WTC11 (cell line): ENCODE data around the gene COL4A6. TPM values are rescaled to one million over a fixed set of nuclear protein-coding genes. Genes with fewer than 3 reads are reported as not detected.

ENCODE experiments used
- ATAC-seq: fragments of 200-7000 bp; cut with Tn5 transposase; 2 replicates; pipeline ENCODE4 v1.10.0; 2021; ENCODE audit warnings: mild to moderate bottlenecking, moderate library complexity
- CTCF ChIA-PET: fragments of 300-600 bp; sonication (Branson Sonifier 250); formaldehyde crosslinking; loops from one replicate; lab custom pipeline; 2021; ENCODE audit warnings: antibody characterized with exemption; lab: Charles Lee
- POLR2A ChIA-PET: fragments of 350-600 bp; sonication (Branson Sonifier 250); formaldehyde crosslinking; loops from one replicate; lab custom pipeline; 2021; ENCODE audit warnings: antibody characterized with exemption; lab: Charles Lee
- DNase-seq: peaks from one replicate; pipeline ENCODE4 v3.0.0; 2021; ENCODE audit warnings: low spot score
- H3K27ac Mint-ChIP-seq: 2 replicates; pipeline ENCODE4 v1.8.0; 2021; ENCODE audit warnings: mixed read lengths
- H3K27me3 Mint-ChIP-seq: 2 replicates; pipeline ENCODE4 v1.8.0; 2021; ENCODE audit warnings: low read depth, mild to moderate bottlenecking, moderate library complexity, mixed read lengths
- H3K36me3 Mint-ChIP-seq: 2 replicates; pipeline ENCODE4 v1.8.0; 2021; ENCODE audit warnings: mixed read lengths
- H3K4me1 Mint-ChIP-seq: 2 replicates; pipeline ENCODE4 v1.8.0; 2022; ENCODE audit warnings: mixed read lengths
- H3K4me3 Mint-ChIP-seq: 2 replicates; pipeline ENCODE4 v1.8.0; 2021; ENCODE audit warnings: mild to moderate bottlenecking, moderate library complexity, mixed read lengths
- H3K9me3 Mint-ChIP-seq: 2 replicates; pipeline ENCODE4 v1.8.0; 2021; ENCODE audit warnings: mixed read lengths
- CREM ChIP-seq: sonication (generic); formaldehyde crosslinking; IDR thresholded peaks from 2 replicates; pipeline ENCODE4 v1.8.1; 2022; ENCODE audit warnings: mild to moderate bottlenecking, missing genetic modification reagents, moderate library complexity
- EMX1 ChIP-seq: fragments of 250-450 bp; sonication (Bioruptor Pico); IDR thresholded peaks from 2 replicates; pipeline ENCODE4 v1.8.0; 2021; ENCODE audit warnings: mild to moderate bottlenecking
- ESRRA ChIP-seq: sonication (generic); formaldehyde crosslinking; IDR thresholded peaks from 2 replicates; pipeline ENCODE4 v1.8.1; 2022; ENCODE audit warnings: mild to moderate bottlenecking, missing genetic modification reagents, borderline replicate concordance
- FOXK1 ChIP-seq: sonication (generic); formaldehyde crosslinking; IDR thresholded peaks from 2 replicates; pipeline ENCODE4 v1.8.0; 2022; ENCODE audit warnings: mild to moderate bottlenecking, moderate library complexity, missing genetic modification reagents
- FOXP1 ChIP-seq: sonication (generic); formaldehyde crosslinking; IDR thresholded peaks from 2 replicates; pipeline ENCODE4 v1.8.0; 2022; ENCODE audit warnings: missing genetic modification reagents, mild to moderate bottlenecking, moderate library complexity, borderline replicate concordance
- FOXP4 ChIP-seq: sonication (generic); formaldehyde crosslinking; IDR thresholded peaks from 2 replicates; pipeline ENCODE4 v1.8.0; 2022; ENCODE audit warnings: mild to moderate bottlenecking, missing genetic modification reagents
- GRHL2 ChIP-seq: fragments of 250-450 bp; sonication (Bioruptor Pico); IDR thresholded peaks from 2 replicates; pipeline ENCODE4 v1.8.0; 2022; ENCODE audit warnings: mild to moderate bottlenecking, moderate library complexity; ENCODE audit not compliant: insufficient replicate concordance, severe bottlenecking
- JUN ChIP-seq: sonication (generic); formaldehyde crosslinking; IDR thresholded peaks from 2 replicates; pipeline ENCODE4 v1.8.0; 2023; ENCODE audit warnings: mild to moderate bottlenecking, missing genetic modification reagents
- MXD4 ChIP-seq: fragments of 250-450 bp; sonication (Bioruptor Pico); IDR thresholded peaks from 2 replicates; pipeline ENCODE4 v1.8.0; 2021; ENCODE audit warnings: mild to moderate bottlenecking, moderate library complexity, borderline replicate concordance
- NFATC4 ChIP-seq: fragments of 250-450 bp; sonication (Bioruptor Pico); IDR thresholded peaks from 2 replicates; pipeline ENCODE4 v1.9.0; 2021; ENCODE audit warnings: mild to moderate bottlenecking
- NR3C1 ChIP-seq: sonication (generic); formaldehyde crosslinking; conservative IDR thresholded peaks from 2 replicates; pipeline ENCODE4 v1.8.1; 2023; ENCODE audit warnings: low read depth, mild to moderate bottlenecking, missing genetic modification reagents
- SOX15 ChIP-seq: fragments of 250-450 bp; sonication (Bioruptor Pico); IDR thresholded peaks from 2 replicates; pipeline ENCODE4 v1.9.0; 2021; ENCODE audit warnings: mild to moderate bottlenecking
- TEAD4 ChIP-seq: sonication (generic); formaldehyde crosslinking; IDR thresholded peaks from 2 replicates; pipeline ENCODE4 v1.8.0; 2022; ENCODE audit warnings: mild to moderate bottlenecking, missing genetic modification reagents
- ZBTB21 ChIP-seq: sonication (generic); formaldehyde crosslinking; IDR thresholded peaks from 2 replicates; pipeline ENCODE4 v1.8.1; 2023; ENCODE audit warnings: mild to moderate bottlenecking, missing genetic modification reagents, borderline replicate concordance
- ZNF138 ChIP-seq: sonication (generic); formaldehyde crosslinking; conservative IDR thresholded peaks from 2 replicates; pipeline ENCODE4 v1.8.1; 2022; ENCODE audit warnings: mild to moderate bottlenecking, moderate library complexity, missing genetic modification reagents
- ZNF219 ChIP-seq: sonication (generic); formaldehyde crosslinking; IDR thresholded peaks from 2 replicates; pipeline ENCODE4 v1.8.0; 2023; ENCODE audit warnings: missing genetic modification reagents, mild to moderate bottlenecking, borderline replicate concordance
- ZNF263 ChIP-seq: sonication (generic); formaldehyde crosslinking; IDR thresholded peaks from 2 replicates; pipeline ENCODE4 v1.8.1; 2022; ENCODE audit warnings: low read depth, mild to moderate bottlenecking, moderate library complexity, missing genetic modification reagents
- ZNF317 ChIP-seq: sonication (generic); formaldehyde crosslinking; IDR thresholded peaks from 2 replicates; pipeline ENCODE4 v1.8.1; 2023; ENCODE audit warnings: low read depth, mild to moderate bottlenecking, moderate library complexity, missing genetic modification reagents, borderline replicate concordance
- ZNF671 ChIP-seq: fragments of 250-450 bp; sonication (Bioruptor Pico); IDR thresholded peaks from 2 replicates; pipeline ENCODE4 v1.8.0; 2021; ENCODE audit warnings: mild to moderate bottlenecking
- total RNA-seq: library from RNA; stranded (reverse); gene quantifications from 3 replicates; pipeline ENCODE4 v1.2.3, GENCODE V29; 2021
- TF ChIP-seq, protein P1 (sequence below): fragments of 250-450 bp; sonication (Bioruptor Pico); IDR thresholded peaks from 2 replicates; pipeline ENCODE4 v1.9.0; 2021; ENCODE audit warnings: mild to moderate bottlenecking
- TF ChIP-seq, protein P2 (sequence below): fragments of 250-450 bp; sonication (Bioruptor Pico); IDR thresholded peaks from 2 replicates; pipeline ENCODE4 v1.9.0; 2021; ENCODE audit warnings: mild to moderate bottlenecking, borderline replicate concordance

Gene COL4A6
- total RNA-seq, 1 experiment from 2014 or later = 15.2 TPM

DNA sequence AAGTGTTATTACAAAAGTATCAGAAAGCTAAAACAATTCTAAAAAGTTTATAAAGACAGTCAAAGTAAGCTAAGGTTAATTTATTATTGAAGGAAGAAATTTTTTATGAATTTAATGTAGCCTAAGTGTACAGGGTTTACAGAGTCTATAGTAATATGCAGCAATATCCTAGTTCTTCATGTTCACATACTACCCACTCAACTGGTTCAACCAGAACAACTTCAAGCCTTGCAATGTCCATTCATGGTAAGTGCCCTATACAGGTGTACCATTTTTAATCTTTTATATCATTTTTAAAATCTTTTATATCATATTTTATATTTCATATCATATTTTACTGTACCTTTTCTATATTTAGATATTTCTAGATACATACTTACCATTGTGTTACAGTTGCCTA lies 35.8 kb upstream of the COL4A6 start:
- Mint-ChIP-seq H3K9me3 (peaks cover 17% of the 10 kb centered on the region), H3K36me3 (peaks cover 15% of the 10 kb centered on the region), H3K27ac (no peak overlapping the region), H3K4me3 (no peak overlapping the region), H3K4me1 (peaks cover 7% of the 10 kb centered on the region), H3K27me3 (no peaks in the 10 kb centered on the region)
- ChIA-PET POLR2A (no interaction called here), CTCF (no interaction called here)
- no peak for TF ChIP-seq ESRRA (CRISPR knock-in tag)
- no peak for DNase-seq
- no peak for ATAC-seq

GRCh38 chrX:108468486-108468885 lies 30.3 kb upstream of the COL4A6 start:
- H3K27ac Mint-ChIP-seq = no peak overlapping the region
- no peaks in the 10 kb centered on the region for H3K27me3 Mint-ChIP-seq
- no peak for TF ChIP-seq ZNF138 (CRISPR knock-in tag)
- no peak for TF ChIP-seq TEAD4 (CRISPR knock-in tag)
- TF ChIP-seq ZNF671 = no peak
- no peak for TF ChIP-seq NR3C1
- TF ChIP-seq NFATC4 (CRISPR knock-in tag) = no peak
- no peak for TF ChIP-seq FOXP1 (CRISPR knock-in tag)
- TF ChIP-seq ZNF317 = no peak
- no peak for TF ChIP-seq FOXK1 (CRISPR knock-in tag)
- no peak for TF ChIP-seq SOX15
- TF ChIP-seq FOXP4 (CRISPR knock-in tag) = no peak
- TF ChIP-seq ZNF219 (CRISPR knock-in tag) = no peak
- TF ChIP-seq MXD4 = no peak
- no peak for TF ChIP-seq ZBTB21
- TF ChIP-seq GRHL2 (CRISPR knock-in tag) = no peak
- TF ChIP-seq EMX1 (CRISPR knock-in tag) = no peak
- TF ChIP-seq, protein P1, sequence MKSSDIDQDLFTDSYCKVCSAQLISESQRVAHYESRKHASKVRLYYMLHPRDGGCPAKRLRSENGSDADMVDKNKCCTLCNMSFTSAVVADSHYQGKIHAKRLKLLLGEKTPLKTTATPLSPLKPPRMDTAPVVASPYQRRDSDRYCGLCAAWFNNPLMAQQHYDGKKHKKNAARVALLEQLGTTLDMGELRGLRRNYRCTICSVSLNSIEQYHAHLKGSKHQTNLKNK (CRISPR knock-in tag) = no peak
- peaks cover 7% of the 10 kb centered on the region for H3K4me1 Mint-ChIP-seq
- ChIA-PET CTCF (no interaction called here), POLR2A (no interaction called here)
- ATAC-seq (no peak), DNase-seq (no peak)
- H3K4me3 Mint-ChIP-seq = no peak overlapping the region
- peaks cover 13% of the 10 kb centered on the region for H3K9me3 Mint-ChIP-seq
- H3K36me3 Mint-ChIP-seq = peaks cover 3% of the 10 kb centered on the region

GRCh38 chrX:108464604-108465003 lies 26.4 kb upstream of the COL4A6 start:
- TF ChIP-seq CREM (CRISPR knock-in tag) (no peak), JUN (CRISPR knock-in tag) (no peak), ZNF317 (no peak), FOXP4 (CRISPR knock-in tag) (no peak), ZNF263 (CRISPR knock-in tag) (no peak)
- TF ChIP-seq, protein P2, sequence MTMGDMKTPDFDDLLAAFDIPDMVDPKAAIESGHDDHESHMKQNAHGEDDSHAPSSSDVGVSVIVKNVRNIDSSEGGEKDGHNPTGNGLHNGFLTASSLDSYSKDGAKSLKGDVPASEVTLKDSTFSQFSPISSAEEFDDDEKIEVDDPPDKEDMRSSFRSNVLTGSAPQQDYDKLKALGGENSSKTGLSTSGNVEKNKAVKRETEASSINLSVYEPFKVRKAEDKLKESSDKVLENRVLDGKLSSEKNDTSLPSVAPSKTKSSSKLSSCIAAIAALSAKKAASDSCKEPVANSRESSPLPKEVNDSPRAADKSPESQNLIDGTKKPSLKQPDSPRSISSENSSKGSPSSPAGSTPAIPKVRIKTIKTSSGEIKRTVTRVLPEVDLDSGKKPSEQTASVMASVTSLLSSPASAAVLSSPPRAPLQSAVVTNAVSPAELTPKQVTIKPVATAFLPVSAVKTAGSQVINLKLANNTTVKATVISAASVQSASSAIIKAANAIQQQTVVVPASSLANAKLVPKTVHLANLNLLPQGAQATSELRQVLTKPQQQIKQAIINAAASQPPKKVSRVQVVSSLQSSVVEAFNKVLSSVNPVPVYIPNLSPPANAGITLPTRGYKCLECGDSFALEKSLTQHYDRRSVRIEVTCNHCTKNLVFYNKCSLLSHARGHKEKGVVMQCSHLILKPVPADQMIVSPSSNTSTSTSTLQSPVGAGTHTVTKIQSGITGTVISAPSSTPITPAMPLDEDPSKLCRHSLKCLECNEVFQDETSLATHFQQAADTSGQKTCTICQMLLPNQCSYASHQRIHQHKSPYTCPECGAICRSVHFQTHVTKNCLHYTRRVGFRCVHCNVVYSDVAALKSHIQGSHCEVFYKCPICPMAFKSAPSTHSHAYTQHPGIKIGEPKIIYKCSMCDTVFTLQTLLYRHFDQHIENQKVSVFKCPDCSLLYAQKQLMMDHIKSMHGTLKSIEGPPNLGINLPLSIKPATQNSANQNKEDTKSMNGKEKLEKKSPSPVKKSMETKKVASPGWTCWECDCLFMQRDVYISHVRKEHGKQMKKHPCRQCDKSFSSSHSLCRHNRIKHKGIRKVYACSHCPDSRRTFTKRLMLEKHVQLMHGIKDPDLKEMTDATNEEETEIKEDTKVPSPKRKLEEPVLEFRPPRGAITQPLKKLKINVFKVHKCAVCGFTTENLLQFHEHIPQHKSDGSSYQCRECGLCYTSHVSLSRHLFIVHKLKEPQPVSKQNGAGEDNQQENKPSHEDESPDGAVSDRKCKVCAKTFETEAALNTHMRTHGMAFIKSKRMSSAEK (CRISPR knock-in tag) = no peak
- no peaks in the 10 kb centered on the region for H3K27me3 Mint-ChIP-seq
- no peaks in the 10 kb centered on the region; the same call in 1 of the 2 replicates for H3K4me1 Mint-ChIP-seq
- peaks cover under 1% of the 10 kb centered on the region; the same call in 1 of the 2 replicates for H3K9me3 Mint-ChIP-seq
- ChIA-PET POLR2A (no interaction called here), CTCF (no interaction called here)
- H3K27ac Mint-ChIP-seq = no peak overlapping the region
- ATAC-seq = no peak
- no peak overlapping the region for H3K4me3 Mint-ChIP-seq
- DNase-seq = no peak
- H3K36me3 Mint-ChIP-seq = no peaks in the 10 kb centered on the region
